Ishikawa (cell line): Measurements from ENCODE around the gene RIMBP2.

Source experiments
- CREB1 ChIP-seq: IDR thresholded peaks from 2 replicates; pipeline ENCODE4 v1.6.1; 2012; ENCODE audit warnings: low read depth
- EGR1 ChIP-seq: IDR thresholded peaks from 2 replicates; pipeline ENCODE4 v1.6.1; 2012
- EP300 ChIP-seq: IDR thresholded peaks from 2 replicates; pipeline ENCODE4 v1.6.1; 2012; ENCODE audit warnings: borderline replicate concordance
- FOXM1 ChIP-seq: IDR thresholded peaks from 2 replicates; pipeline ENCODE4 v1.6.1; 2012; ENCODE audit warnings: low read depth, borderline replicate concordance
- NFIC ChIP-seq: IDR thresholded peaks from 2 replicates; pipeline ENCODE4 v1.6.1; 2012
- RAD21 ChIP-seq: IDR thresholded peaks from 2 replicates; pipeline ENCODE4 v1.6.1; 2012; ENCODE audit warnings: low read depth
- REST ChIP-seq: IDR thresholded peaks from 2 replicates; pipeline ENCODE4 v1.6.1; 2012; ENCODE audit warnings: low read depth, mild to moderate bottlenecking
- TCF12 ChIP-seq: IDR thresholded peaks from 2 replicates; pipeline ENCODE4 v1.6.1; 2012; ENCODE audit warnings: low read depth
- TEAD4 ChIP-seq: IDR thresholded peaks from 2 replicates; pipeline ENCODE4 v1.6.1; 2012
- ZBTB7A ChIP-seq: IDR thresholded peaks from 2 replicates; pipeline ENCODE4 v1.6.1; 2012; ENCODE audit warnings: low read depth

- TF ChIP-seq ZBTB7A (no peak), CREB1 (no peak), RAD21 (no peak), FOXM1 (no peak), EP300 (no peak), REST (no peak), EGR1 (no peak), NFIC (no peak), TCF12 (no peak), TEAD4 (no peak)
Observed at GRCh38 chr12:130537655-130538054, 178.4 kb downstream of the RIMBP2 start.
